Suprapubic skin (tissue), 4 donors: Measurements from ENCODE around the gene ALDH3B1.

Experiments
- EP300 ChIP-seq: sonication (generic); formaldehyde crosslinking; IDR thresholded peaks from one replicate; pipeline ENCODE4 v1.6.1; 2017; ENCODE audit warnings: antibody characterized with exemption
- POLR2A ChIP-seq, 2 donors: fragments of 450-650 bp; IDR thresholded peaks; one replicate each; pipeline ENCODE4 v1.6.1; 2017; ENCODE audit warnings: antibody characterized with exemption in 2 of 2, mild to moderate bottlenecking in 2 of 2, moderate library complexity in 2 of 2
- POLR2AphosphoS5 ChIP-seq, 3 donors: sonication (generic); formaldehyde crosslinking; IDR thresholded peaks; one replicate each; pipeline ENCODE4 v1.6.1; 2017; ENCODE audit warnings: antibody characterized with exemption in 3 of 3
- TF ChIP-seq, protein P1 (sequence below), 2 donors: fragments of 200-600 bp in 1 of 2; fragments of 450-650 bp in 1 of 2; sonication (generic) in 1 of 2; IDR thresholded peaks; one replicate each; pipeline ENCODE4 v1.5.1; 2016 to 2019; ENCODE audit warnings: antibody characterized with exemption in 2 of 2, mild to moderate bottlenecking in 1 of 2, moderate library complexity in 1 of 2

DNA sequence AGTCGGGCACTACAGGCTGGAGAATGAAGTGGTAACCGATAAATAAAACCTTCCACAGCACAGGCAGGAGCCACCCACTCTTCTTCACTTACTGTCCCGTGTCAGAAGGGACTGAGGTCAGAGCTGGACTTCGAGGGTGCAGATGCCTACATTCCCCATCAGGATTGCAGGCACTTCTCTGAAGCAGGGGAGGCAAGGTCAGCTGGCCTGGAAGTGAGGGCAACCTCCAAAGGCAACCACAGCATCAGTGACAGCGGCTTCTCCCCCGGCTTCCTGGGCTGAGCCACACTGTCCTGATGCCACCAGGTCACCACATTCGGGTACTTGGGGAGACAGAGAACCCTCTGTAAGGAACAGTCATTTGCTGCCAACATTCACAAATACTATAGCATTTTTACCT, 51.4 kb downstream of the ALDH3B1 start:
- TF ChIP-seq, protein P1, sequence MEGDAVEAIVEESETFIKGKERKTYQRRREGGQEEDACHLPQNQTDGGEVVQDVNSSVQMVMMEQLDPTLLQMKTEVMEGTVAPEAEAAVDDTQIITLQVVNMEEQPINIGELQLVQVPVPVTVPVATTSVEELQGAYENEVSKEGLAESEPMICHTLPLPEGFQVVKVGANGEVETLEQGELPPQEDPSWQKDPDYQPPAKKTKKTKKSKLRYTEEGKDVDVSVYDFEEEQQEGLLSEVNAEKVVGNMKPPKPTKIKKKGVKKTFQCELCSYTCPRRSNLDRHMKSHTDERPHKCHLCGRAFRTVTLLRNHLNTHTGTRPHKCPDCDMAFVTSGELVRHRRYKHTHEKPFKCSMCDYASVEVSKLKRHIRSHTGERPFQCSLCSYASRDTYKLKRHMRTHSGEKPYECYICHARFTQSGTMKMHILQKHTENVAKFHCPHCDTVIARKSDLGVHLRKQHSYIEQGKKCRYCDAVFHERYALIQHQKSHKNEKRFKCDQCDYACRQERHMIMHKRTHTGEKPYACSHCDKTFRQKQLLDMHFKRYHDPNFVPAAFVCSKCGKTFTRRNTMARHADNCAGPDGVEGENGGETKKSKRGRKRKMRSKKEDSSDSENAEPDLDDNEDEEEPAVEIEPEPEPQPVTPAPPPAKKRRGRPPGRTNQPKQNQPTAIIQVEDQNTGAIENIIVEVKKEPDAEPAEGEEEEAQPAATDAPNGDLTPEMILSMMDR (IDR thresholded peaks at IDR 0.05) = no peak
- no peak for TF ChIP-seq POLR2A (IDR thresholded peaks at IDR 0.05)
- no peak for TF ChIP-seq POLR2AphosphoS5 (IDR thresholded peaks at IDR 0.05)
- no peak for TF ChIP-seq EP300
